Astrocyte (in vitro differentiated cells and primary cell): ENCODE data around the gene C2orf80. TPM values are rescaled to one million over a fixed set of nuclear protein-coding genes. Genes with fewer than 3 reads are reported as not detected.

ENCODE experiments used
- DNase-seq: peaks from one replicate; pipeline ENCODE4 v3.0.0-alpha.2; 2010; ENCODE audit warnings: low read depth
- FAIRE-seq: peaks from 2 replicates; lab custom pipeline; 2011; peaks lifted over from hg19 to GRCh38; lab: Jason Lieb, UNC
- H2AFZ ChIP-seq: 2 replicates; pipeline ENCODE4 v1.6.0; 2012; ENCODE audit warnings: low read depth, low read length, inconsistent platforms
- H3K27ac ChIP-seq: 2 replicates; pipeline ENCODE4 v1.5.1; 2011; ENCODE audit warnings: low read depth, low read length, inconsistent platforms
- H3K27me3 ChIP-seq: 2 replicates; pipeline ENCODE4 v1.6.0; 2011; ENCODE audit warnings: low read length, inconsistent platforms; ENCODE audit not compliant: insufficient read depth
- H3K36me3 ChIP-seq: 2 replicates; pipeline ENCODE4 v1.5.1; 2011; ENCODE audit warnings: low read length, inconsistent platforms; ENCODE audit not compliant: insufficient read depth
- H3K4me1 ChIP-seq: 2 replicates; pipeline ENCODE4 v1.5.1; 2011; ENCODE audit warnings: low read length, inconsistent platforms; ENCODE audit not compliant: insufficient read depth
- H3K4me2 ChIP-seq: 2 replicates; pipeline ENCODE4 v1.6.0; 2012; ENCODE audit warnings: low read length, inconsistent platforms
- H3K4me3 ChIP-seq: 2 replicates; pipeline ENCODE4 v1.5.1; 2011; ENCODE audit warnings: low read depth, mild to moderate bottlenecking, low read length, inconsistent platforms; ENCODE audit not compliant: insufficient read depth
- H3K79me2 ChIP-seq: 2 replicates; pipeline ENCODE4 v1.6.0; 2012; ENCODE audit warnings: mild to moderate bottlenecking, low read length, inconsistent platforms; ENCODE audit not compliant: insufficient read depth
- H3K9ac ChIP-seq: 2 replicates; pipeline ENCODE4 v1.6.0; 2012; ENCODE audit warnings: mild to moderate bottlenecking, low read length, inconsistent platforms
- H3K9me3 ChIP-seq: 2 replicates; pipeline ENCODE4 v1.5.1; 2012; ENCODE audit warnings: low read depth, mild to moderate bottlenecking, low read length, inconsistent platforms; ENCODE audit not compliant: insufficient read depth
- H4K20me1 ChIP-seq: 2 replicates; pipeline ENCODE4 v1.6.0; 2012; ENCODE audit warnings: low read length, inconsistent platforms; ENCODE audit not compliant: insufficient read depth
- H3K27ac Mint-ChIP-seq: one replicate; pipeline ENCODE4 v1.8.0; 2021; ENCODE audit warnings: mild to moderate bottlenecking, mixed read lengths; ENCODE audit not compliant: unreplicated experiment
- H3K27me3 Mint-ChIP-seq: one replicate; pipeline ENCODE4 v1.8.0; 2021; ENCODE audit warnings: low read depth, mixed read lengths; ENCODE audit not compliant: unreplicated experiment
- H3K36me3 Mint-ChIP-seq: one replicate; pipeline ENCODE4 v1.8.0; 2021; ENCODE audit warnings: low read depth, mixed read lengths; ENCODE audit not compliant: unreplicated experiment
- H3K4me1 Mint-ChIP-seq: one replicate; pipeline ENCODE4 v1.8.0; 2021; ENCODE audit warnings: low read depth, mixed read lengths; ENCODE audit not compliant: unreplicated experiment
- H3K4me3 Mint-ChIP-seq: one replicate; pipeline ENCODE4 v1.8.0; 2021; ENCODE audit warnings: mild to moderate bottlenecking, moderate library complexity, mixed read lengths; ENCODE audit not compliant: unreplicated experiment
- H3K9me3 Mint-ChIP-seq: one replicate; pipeline ENCODE4 v1.8.0; 2021; ENCODE audit warnings: mild to moderate bottlenecking, mixed read lengths; ENCODE audit not compliant: unreplicated experiment
- CTCF ChIP-seq: IDR thresholded peaks from 2 replicates; pipeline ENCODE4 v1.5.1; 2011; ENCODE audit warnings: low read depth, mild to moderate bottlenecking, inconsistent platforms, low read length, moderate library complexity; ENCODE audit not compliant: insufficient read depth
- EZH2 ChIP-seq: IDR thresholded peaks from 2 replicates; pipeline ENCODE4 v1.6.1; 2012; ENCODE audit warnings: mild to moderate bottlenecking, low read length, inconsistent platforms; ENCODE audit not compliant: insufficient read depth
- total RNA-seq: library from RNA; stranded (reverse); gene quantifications from 2 replicates; pipeline ENCODE4 v1.2.1, GENCODE V29; 2021

Gene C2orf80
- total RNA-seq, 1 donor from 2014 or later = not detected

GRCh38 chr2:208183526-208183925 is 6.3 kb downstream of the C2orf80 start:
- Histone ChIP-seq H3K4me3 (no peak overlapping the region), H3K79me2 (no peaks in the 10 kb centered on the region), H3K36me3 (no peaks in the 10 kb centered on the region), H3K4me1 (no peaks in the 10 kb centered on the region), H3K27ac (no peak overlapping the region), H3K9ac (no peak overlapping the region), H3K27me3 (peaks cover 8% of the 10 kb centered on the region), H3K4me2 (no peak overlapping the region), H2AFZ (peak overlapping the region; percentile 4), H3K9me3 (no peaks in the 10 kb centered on the region), H4K20me1 (no peaks in the 10 kb centered on the region)
- TF ChIP-seq EZH2 (no peak), CTCF (no peak)
- no peak overlapping the region for H3K4me3 Mint-ChIP-seq
- H3K4me1 Mint-ChIP-seq = no peaks in the 10 kb centered on the region
- peaks cover 25% of the 10 kb centered on the region for H3K27me3 Mint-ChIP-seq
- no peak for DNase-seq
- no peaks in the 10 kb centered on the region for H3K9me3 Mint-ChIP-seq
- H3K36me3 Mint-ChIP-seq = no peaks in the 10 kb centered on the region
- no peak overlapping the region for H3K27ac Mint-ChIP-seq
- FAIRE-seq = no peak

- DNase-seq (no peak), FAIRE-seq (no peak)
- Histone ChIP-seq H3K27me3 (peaks cover 8% of the 10 kb centered on the region), H3K79me2 (no peaks in the 10 kb centered on the region), H3K4me2 (no peak overlapping the region), H3K9ac (no peak overlapping the region), H3K36me3 (no peaks in the 10 kb centered on the region), H4K20me1 (no peaks in the 10 kb centered on the region), H3K4me1 (no peaks in the 10 kb centered on the region), H3K27ac (no peak overlapping the region), H3K4me3 (no peak overlapping the region), H3K9me3 (no peaks in the 10 kb centered on the region), H2AFZ (no peak overlapping the region)
- no peak for TF ChIP-seq EZH2
- TF ChIP-seq CTCF = no peak
- H3K27me3 Mint-ChIP-seq = peaks cover 25% of the 10 kb centered on the region
- H3K36me3 Mint-ChIP-seq = no peaks in the 10 kb centered on the region
- H3K4me3 Mint-ChIP-seq = no peak overlapping the region
- H3K27ac Mint-ChIP-seq = no peak overlapping the region
- no peaks in the 10 kb centered on the region for H3K4me1 Mint-ChIP-seq
- H3K9me3 Mint-ChIP-seq = no peaks in the 10 kb centered on the region
Observed at GRCh38 chr2:208182835-208183234, 7.0 kb downstream of the C2orf80 start.

GRCh38 chr2:208179028-208179609 is 10.7 kb downstream of the C2orf80 start:
- no peak overlapping the region for H2AFZ ChIP-seq
- Mint-ChIP-seq H3K36me3 (no peaks in the 10 kb centered on the region), H3K27me3 (peaks cover 17% of the 10 kb centered on the region), H3K4me1 (no peaks in the 10 kb centered on the region), H3K27ac (no peak overlapping the region), H3K9me3 (no peaks in the 10 kb centered on the region), H3K4me3 (no peak overlapping the region)
- TF ChIP-seq CTCF (no peak), EZH2 (no peak)
- H4K20me1 ChIP-seq = no peaks in the 10 kb centered on the region
- H3K36me3 ChIP-seq = no peaks in the 10 kb centered on the region
- peaks cover 7% of the 10 kb centered on the region for H3K27me3 ChIP-seq
- FAIRE-seq (no peak), DNase-seq (no peak)
- no peaks in the 10 kb centered on the region for H3K9me3 ChIP-seq
- H3K9ac ChIP-seq = no peak overlapping the region
- H3K4me3 ChIP-seq = no peak overlapping the region
- no peak overlapping the region for H3K4me2 ChIP-seq
- no peaks in the 10 kb centered on the region for H3K79me2 ChIP-seq
- no peaks in the 10 kb centered on the region for H3K4me1 ChIP-seq
- no peak overlapping the region for H3K27ac ChIP-seq
